K562 (cell line): ENCODE data around the gene ANO6. TPM values are rescaled to one million over a fixed set of nuclear protein-coding genes. Genes with fewer than 3 reads are reported as not detected.
A peak's percentile ranks its signal among the peaks of the same experiment; 100 is the strongest.

Experiments used
- ARID4B ChIP-seq: sonication (generic); formaldehyde crosslinking; IDR thresholded peaks from 2 replicates; pipeline ENCODE4 v1.8.0; 2022; ENCODE audit warnings: mild to moderate bottlenecking, missing genetic modification reagents
- BACH1 ChIP-seq: fragments of 200-800 bp; sonication (Bioruptor generic); IDR thresholded peaks from 2 replicates; pipeline ENCODE4 v1.6.1; 2016; ENCODE audit warnings: missing genetic modification characterization, missing compliant biosample characterization
- FOXP1 ChIP-seq: sonication (generic); formaldehyde crosslinking; IDR thresholded peaks from 2 replicates; pipeline ENCODE4 v1.8.0; 2022; ENCODE audit warnings: mild to moderate bottlenecking, missing genetic modification reagents
- GATA2 ChIP-seq: sonication (generic); formaldehyde crosslinking; IDR thresholded peaks from 2 replicates; pipeline ENCODE4 v1.4.0; 2020; ENCODE audit warnings: mild to moderate bottlenecking, missing genetic modification reagents
- RREB1 ChIP-seq: fragments of 250-450 bp; sonication (Bioruptor Pico); IDR thresholded peaks from 2 replicates; pipeline ENCODE4 v1.4.0; 2020
- ZNF830 ChIP-seq: fragments of 250-450 bp; sonication (Bioruptor Pico); IDR thresholded peaks from 2 replicates; pipeline ENCODE4 v1.5.0; 2021; ENCODE audit warnings: mild to moderate bottlenecking
- polyA plus RNA-seq, 8 experiments: library from polyadenylated mRNA; depleted of rRNA in 4 of 8; stranded (reverse) in 5 of 8; unstranded in 3 of 8; fragments of >200 nt; fragmentation: Nextera tagmentation in 2 of 8; fragmentation: Illumina TruSeq in 1 of 8; extraction: Ambion mirVana in 2 of 8; extraction: Trizol in 1 of 8; gene quantifications; 2 replicates each; pipeline versions ENCODE4 v1.2.1 to v1.2.3, GENCODE V29; 2011 to 2014; ENCODE audit warnings: inconsistent platforms in 1 of 8, missing spikeins in 1 of 8
- total RNA-seq, 7 experiments: library from RNA; depleted of rRNA in 6 of 7; stranded (reverse); fragments of >200 nt in 6 of 7; fragmentation: Illumina TruSeq in 2 of 7; extraction: Trizol in 2 of 7; gene quantifications; 2 replicates each; pipeline versions ENCODE4 v1.2.1 to v1.2.3, GENCODE V29; 2011 to 2021; ENCODE audit warnings: low replicate concordance in 1 of 7
- TF ChIP-seq, protein P1 (sequence below): fragments of 450-650 bp; IDR thresholded peaks from 2 replicates; pipeline ENCODE4 v1.6.1; 2016; ENCODE audit warnings: low read depth

ANO6 gene
- total and polyA plus RNA-seq, 9 of the 15 experiments (the other 6 are each of a cell fraction or from before 2014, with no cell fraction given), result 3.5 to 24.7 (median 20.3) TPM

- peak; percentile 47 for TF ChIP-seq ARID4B
- TF ChIP-seq BACH1 (tag), result no peak
- TF ChIP-seq RREB1 (CRISPR knock-in tag), result no peak
- no peak for TF ChIP-seq ZNF830 (CRISPR knock-in tag)
- peak; percentile 46; the same call in 1 of the 2 replicates for TF ChIP-seq FOXP1 (CRISPR knock-in tag)
- TF ChIP-seq, protein P1, sequence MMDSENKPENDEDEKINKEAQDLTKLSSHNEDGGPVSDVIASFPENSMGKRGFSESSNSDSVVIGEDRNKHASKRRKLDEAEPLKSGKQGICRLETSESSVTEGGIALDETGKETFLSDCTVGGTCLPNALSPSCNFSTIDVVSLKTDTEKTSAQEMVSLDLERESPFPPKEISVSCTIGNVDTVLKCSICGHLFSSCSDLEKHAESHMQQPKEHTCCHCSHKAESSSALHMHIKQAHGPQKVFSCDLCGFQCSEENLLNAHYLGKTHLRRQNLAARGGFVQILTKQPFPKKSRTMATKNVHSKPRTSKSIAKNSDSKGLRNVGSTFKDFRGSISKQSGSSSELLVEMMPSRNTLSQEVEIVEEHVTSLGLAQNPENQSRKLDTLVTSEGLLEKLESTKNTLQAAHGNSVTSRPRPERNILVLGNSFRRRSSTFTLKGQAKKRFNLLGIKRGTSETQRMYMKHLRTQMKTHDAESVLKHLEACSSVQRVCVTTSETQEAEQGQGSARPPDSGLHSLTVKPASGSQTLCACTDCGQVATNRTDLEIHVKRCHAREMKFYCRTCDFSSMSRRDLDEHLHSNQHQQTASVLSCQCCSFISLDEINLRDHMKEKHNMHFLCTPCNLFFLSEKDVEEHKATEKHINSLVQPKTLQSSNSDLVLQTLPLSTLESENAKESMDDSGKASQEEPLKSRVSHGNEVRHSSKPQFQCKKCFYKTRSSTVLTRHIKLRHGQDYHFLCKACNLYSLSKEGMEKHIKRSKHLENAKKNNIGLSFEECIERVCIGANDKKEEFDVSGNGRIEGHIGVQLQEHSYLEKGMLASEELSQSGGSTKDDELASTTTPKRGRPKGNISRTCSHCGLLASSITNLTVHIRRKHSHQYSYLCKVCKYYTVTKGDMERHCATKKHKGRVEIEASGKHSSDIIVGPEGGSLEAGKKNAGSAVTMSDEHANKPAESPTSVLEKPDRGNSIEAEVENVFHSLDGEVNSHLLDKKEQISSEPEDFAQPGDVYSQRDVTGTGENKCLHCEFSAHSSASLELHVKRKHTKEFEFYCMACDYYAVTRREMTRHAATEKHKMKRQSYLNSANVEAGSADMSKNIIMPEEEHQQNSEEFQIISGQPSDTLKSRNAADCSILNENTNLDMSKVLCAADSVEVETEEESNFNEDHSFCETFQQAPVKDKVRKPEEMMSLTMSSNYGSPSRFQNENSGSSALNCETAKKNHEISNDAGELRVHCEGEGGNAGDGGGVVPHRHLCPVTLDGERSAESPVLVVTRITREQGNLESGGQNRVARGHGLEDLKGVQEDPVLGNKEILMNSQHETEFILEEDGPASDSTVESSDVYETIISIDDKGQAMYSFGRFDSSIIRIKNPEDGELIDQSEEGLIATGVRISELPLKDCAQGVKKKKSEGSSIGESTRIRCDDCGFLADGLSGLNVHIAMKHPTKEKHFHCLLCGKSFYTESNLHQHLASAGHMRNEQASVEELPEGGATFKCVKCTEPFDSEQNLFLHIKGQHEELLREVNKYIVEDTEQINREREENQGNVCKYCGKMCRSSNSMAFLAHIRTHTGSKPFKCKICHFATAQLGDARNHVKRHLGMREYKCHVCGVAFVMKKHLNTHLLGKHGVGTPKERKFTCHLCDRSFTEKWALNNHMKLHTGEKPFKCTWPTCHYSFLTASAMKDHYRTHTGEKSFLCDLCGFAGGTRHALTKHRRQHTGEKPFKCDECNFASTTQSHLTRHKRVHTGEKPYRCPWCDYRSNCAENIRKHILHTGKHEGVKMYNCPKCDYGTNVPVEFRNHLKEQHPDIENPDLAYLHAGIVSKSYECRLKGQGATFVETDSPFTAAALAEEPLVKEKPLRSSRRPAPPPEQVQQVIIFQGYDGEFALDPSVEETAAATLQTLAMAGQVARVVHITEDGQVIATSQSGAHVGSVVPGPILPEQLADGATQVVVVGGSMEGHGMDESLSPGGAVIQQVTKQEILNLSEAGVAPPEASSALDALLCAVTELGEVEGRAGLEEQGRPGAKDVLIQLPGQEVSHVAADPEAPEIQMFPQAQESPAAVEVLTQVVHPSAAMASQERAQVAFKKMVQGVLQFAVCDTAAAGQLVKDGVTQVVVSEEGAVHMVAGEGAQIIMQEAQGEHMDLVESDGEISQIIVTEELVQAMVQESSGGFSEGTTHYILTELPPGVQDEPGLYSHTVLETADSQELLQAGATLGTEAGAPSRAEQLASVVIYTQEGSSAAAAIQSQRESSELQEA, result no peak
- TF ChIP-seq GATA2, result no peak
These were observed at the start of gene ANO6 (continued) for GRCh38 chr12:45215419-45216229.
